ENCODE measurements around the gene OVAAL.
"Not testable (repeated sequence)": the region's sequence is repeated elsewhere in the genome, so short reads cannot be mapped to it uniquely, and the experiment has no call there.

The OVAAL gene

GRCh38 chr1:180542113-180542837 is 16.5 kb upstream of the OVAAL start:
- no peak for DNase-seq

GRCh38 chr1:180542838-180543145 is 16.0 kb upstream of the OVAAL start:
- DNase-seq: no peak

GRCh38 chr1:180544050-180544449 is 14.7 kb upstream of the OVAAL start:
- DNase-seq: no peak

- DNase-seq: no peak
These were observed 12.8 kb upstream of the OVAAL start for GRCh38 chr1:180545991-180546390.

GRCh38 chr1:180548686-180549317 is 10.0 kb upstream of the OVAAL start:
- DNase-seq: no peak

GRCh38 chr1:180549770-180550169 is 9.0 kb upstream of the OVAAL start:
- DNase-seq: not testable (repeated sequence)

- DNase-seq: no peak
These were observed 8.5 kb upstream of the OVAAL start for GRCh38 chr1:180550241-180550640.

- DNase-seq: no peak
These were observed 6.8 kb upstream of the OVAAL start for GRCh38 chr1:180551997-180552396.

GRCh38 chr1:180553046-180553445 is 5.7 kb upstream of the OVAAL start:
- DNase-seq: not testable (repeated sequence)

- DNase-seq: no peak
These were observed 3.4 kb upstream of the OVAAL start for GRCh38 chr1:180555411-180555810.

- no peak for DNase-seq
These were observed 1.6 kb downstream of the OVAAL start for GRCh38 chr1:180560200-180560867.

GRCh38 chr1:180560868-180561600 is 2.3 kb downstream of the OVAAL start:
- no peak for DNase-seq

- DNase-seq: no peak
These were observed 3.9 kb downstream of the OVAAL start for GRCh38 chr1:180562640-180563025.

- no peak for DNase-seq
These were observed 4.5 kb downstream of the OVAAL start for GRCh38 chr1:180563026-180563827.

- DNase-seq: no peak
These were observed 6.5 kb downstream of the OVAAL start for GRCh38 chr1:180565121-180565871.

GRCh38 chr1:180566026-180566425 is 7.3 kb downstream of the OVAAL start:
- DNase-seq: no peak

GRCh38 chr1:180566495-180566894 is 7.7 kb downstream of the OVAAL start:
- DNase-seq: no peak

GRCh38 chr1:180567654-180568053 is 8.9 kb downstream of the OVAAL start:
- DNase-seq: no peak

GRCh38 chr1:180568184-180568583 is 9.4 kb downstream of the OVAAL start:
- DNase-seq: no peak

- DNase-seq: no peak
These were observed 12.5 kb downstream of the OVAAL start for GRCh38 chr1:180571060-180571831.

Data from GF-D8 (cell line).